HG02610 (cell line): ENCODE data around the gene SH2D7.

ENCODE experiments used
- ATAC-seq: cut with Tn5 transposase; IDR thresholded peaks from one replicate; pipeline ENCODE4 v1.9.1; 2021; ENCODE audit warnings: mild to moderate bottlenecking, moderate library complexity; ENCODE audit not compliant: unreplicated experiment

Gene SH2D7

DNA sequence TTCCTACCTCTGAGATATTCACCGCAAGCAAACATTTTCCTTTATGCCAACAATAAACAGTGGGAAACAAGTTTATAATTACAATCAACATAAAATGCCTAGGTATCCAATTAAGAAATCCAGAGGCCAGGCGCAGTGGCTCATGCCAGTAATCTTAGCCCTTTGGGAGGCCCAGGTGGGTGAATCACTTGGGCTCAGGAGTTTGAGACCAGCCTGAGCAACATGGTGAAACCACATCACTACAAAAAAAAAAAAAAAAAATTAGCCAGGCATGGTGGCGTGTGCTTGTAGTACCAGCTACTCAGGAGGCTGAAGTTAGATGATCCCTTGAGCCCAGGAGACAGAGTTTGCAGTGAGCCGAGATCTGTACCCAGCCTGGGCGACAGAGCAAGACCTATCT lies 32.1 kb upstream of the SH2D7 start:
- no peak for ATAC-seq

DNA sequence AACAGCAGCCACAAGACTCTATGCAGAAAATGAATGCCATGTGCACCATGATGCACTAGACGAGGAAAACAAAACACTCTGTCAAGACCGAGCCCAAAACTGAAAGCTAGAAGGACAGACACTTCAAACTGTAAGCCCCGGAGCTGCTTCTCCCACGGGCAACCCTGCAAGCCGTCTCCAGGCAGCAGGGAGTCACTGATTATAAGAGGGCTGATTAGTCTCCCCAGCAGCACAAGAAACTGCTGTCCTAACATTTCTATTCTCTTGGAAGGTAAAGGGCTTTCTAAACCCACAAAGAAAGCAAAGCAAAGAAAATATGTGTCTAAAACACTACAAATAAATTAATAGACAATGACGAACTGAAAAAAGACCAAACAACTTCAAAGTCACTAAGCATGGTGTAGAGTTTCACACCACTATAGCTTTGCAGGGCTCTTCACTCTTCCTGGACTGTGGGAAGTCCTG lies 30.4 kb upstream of the SH2D7 start:
- no peak for ATAC-seq

- no peak for ATAC-seq
Observed at GRCh38 chr15:78063217-78063616, 29.1 kb upstream of the SH2D7 start.

DNA sequence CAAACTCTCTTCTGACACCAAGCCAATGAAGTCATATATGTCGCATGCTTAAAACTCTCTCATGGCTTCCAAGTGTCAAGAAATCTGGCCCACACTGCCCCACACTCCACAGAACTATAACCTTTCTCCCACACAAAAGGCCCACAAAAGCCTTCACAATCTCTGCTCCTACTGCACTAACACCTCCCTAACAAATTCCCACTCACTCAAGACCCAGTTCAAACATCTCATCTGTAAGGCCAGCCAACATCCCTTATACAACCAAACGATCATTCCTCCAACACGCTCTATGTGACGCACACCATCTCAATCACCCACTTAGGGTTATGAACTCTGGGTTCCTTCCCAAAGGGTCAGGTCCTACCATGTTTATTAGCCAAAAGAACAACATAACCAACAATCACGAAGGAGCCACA lies 28.4 kb upstream of the SH2D7 start:
- ATAC-seq: no peak

GRCh38 chr15:78064544-78064943 lies 27.8 kb upstream of the SH2D7 start:
- ATAC-seq: no peak

GRCh38 chr15:78065284-78065872 lies 27.0 kb upstream of the SH2D7 start:
- no peak for ATAC-seq

DNA sequence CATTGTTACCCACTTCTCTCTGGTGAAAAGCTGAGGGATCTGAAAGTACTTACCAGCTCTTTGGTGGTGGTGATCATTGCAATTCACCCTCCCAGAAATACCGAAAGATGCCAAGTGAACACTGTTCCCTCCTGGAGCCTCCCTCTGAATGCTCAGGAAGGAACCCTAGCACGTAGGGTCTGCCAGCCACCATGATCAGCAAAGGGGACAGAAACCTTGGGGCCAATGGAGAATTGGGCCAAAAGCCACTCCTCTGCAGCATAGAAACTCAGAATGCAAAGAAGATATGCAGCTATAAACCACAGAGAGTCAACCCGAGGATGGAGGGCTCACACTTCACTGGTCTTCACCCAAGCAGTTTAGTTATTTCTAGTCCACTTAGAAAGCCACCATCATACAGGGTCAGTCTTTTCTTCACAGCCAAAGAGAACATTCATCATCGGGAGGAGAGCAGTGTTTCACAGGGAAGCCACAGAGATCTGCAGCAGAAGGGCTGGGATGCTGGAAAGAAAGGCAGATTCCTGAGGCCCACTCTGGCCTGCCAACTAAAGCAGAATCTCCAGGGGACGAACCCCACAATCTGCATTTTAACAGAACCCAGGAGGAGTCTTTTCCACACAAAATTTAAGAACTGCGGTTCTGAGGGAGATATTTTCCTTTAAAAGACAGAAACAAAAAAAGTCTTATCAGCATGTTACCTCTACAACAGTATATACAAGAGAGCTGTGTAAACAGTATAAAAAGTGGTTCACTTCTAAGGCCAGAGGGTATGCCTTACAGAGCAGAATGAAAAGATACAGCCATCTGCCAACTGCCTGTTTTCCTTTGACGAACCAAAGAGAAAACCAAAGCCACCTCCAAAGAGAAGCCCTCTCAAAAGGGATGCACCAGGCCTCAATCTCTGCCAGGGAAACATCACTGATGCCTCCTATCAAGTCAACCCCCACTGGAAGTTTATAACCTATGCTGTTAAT lies 26.1 kb upstream of the SH2D7 start:
- peak; percentile 68 for ATAC-seq

- no peak for ATAC-seq
Observed at GRCh38 chr15:78067328-78068228, 24.8 kb upstream of the SH2D7 start.

- peak; percentile 8 for ATAC-seq
Observed at GRCh38 chr15:78069052-78069414, 23.3 kb upstream of the SH2D7 start.

- ATAC-seq: no peak
Observed at GRCh38 chr15:78069462-78070029, 22.8 kb upstream of the SH2D7 start.

DNA sequence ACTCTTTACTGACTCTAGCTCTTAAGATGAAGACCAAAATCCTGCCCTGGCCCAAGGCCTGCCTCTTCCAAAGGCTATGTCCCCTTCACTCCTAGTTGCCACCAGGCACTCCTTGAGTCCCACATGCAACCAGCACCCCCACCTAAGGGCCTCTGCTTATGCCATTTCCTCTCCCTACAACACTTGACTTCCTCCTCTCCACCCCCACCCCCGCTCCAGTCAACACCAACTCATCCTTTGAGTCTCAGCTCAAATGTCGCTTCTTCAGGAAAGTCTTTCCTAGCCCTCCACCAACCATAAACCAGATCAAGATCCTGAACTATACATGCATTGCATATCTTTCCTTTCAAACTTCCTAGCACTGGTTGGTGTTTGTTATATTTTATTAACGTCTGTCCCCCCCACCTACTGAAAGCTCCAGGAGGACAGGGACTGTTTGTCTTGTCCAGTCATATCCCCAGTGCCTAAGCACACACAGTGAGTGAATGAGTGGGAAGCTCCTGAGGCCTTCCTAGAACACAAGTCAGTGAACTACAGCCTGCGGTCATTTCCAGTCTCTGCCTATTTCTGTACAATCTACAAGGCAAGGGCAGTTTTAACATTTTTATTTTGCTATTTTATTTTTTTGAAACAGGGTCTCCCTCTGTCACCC lies 22.2 kb upstream of the SH2D7 start:
- ATAC-seq: no peak

- no peak for ATAC-seq
Observed at GRCh38 chr15:78071383-78071782, 21.0 kb upstream of the SH2D7 start.

DNA sequence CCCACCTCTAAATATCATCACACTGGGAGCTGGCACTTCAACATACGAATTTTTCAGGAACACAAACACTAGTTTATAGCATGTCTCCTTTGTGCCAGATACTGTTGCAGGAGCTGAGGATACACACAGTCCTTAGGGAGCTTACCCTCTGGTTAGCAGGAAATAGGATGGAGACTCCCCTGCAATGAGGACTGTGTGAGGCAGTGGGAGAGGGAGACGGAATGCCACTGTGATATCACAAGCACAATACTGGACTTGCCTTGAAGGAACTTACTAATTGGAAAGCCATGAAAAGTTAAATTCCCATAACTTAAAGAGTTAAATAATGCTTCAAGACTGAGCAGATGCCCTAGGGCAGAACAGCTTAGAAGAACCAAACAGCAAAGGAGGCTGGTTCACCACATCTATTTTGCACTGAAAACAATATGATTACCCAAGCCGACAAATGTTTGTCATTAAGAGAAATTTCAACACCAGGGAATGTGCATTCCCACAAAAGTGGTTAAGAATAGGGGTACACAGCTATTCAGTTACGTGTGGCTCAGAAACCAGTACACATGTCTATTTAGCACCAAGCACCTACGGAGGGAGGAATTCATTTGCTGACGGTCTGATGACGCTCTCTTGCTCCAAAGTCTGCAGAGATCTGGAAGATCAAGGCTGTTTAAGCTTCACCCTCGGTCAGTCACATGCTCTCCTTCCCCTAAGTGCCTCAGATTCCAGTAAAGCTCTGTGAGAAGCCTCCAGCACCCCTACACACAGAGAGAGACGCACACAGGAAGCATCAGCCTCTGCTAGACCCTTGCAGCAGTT lies 20.1 kb upstream of the SH2D7 start:
- no peak for ATAC-seq

GRCh38 chr15:78073046-78073787 lies 19.1 kb upstream of the SH2D7 start:
- no peak for ATAC-seq

- ATAC-seq: no peak
Observed at GRCh38 chr15:78075490-78076230, 16.7 kb upstream of the SH2D7 start.

DNA sequence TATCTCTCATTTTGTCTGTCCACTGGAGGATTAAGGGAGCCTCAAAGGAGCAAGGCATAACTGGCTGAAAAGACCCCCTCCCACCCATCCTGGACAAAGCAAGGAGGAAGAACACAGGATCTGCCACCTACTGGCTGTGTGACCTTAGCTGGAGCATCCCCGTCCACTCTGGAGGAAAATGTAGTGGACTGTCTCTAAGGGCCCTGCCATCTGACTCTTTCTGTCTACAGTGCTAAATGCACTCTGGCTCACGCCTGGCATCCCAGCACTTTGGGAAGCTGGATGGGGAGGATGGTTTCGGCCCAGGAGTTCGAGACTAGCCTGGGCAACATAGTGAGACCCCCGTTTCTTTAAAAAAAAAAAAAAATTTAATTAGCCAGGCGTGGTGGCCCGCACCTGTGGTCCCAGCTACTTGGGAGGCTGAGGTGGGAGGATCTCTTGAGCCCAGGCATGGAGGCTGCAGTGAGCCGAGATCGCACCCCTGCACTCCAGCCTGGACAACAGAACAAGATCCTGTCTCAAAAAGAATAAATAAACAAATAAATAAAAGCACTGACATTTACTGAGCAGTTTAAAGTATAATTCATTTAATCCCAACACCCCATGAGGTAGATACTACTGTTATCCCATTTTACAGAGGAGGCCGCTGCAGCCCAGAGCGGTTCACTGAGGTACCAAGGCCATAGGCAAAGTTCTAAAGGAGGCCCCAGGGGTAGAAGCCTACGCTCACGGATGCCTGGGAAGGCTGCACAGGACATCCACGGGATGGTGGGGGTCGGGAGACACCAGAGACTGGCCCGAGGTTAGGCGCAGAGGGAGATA lies 15.9 kb upstream of the SH2D7 start:
- peak; percentile 5 for ATAC-seq
